ENCODE measurements around the gene TGFA. TPM values are rescaled to one million over a fixed set of nuclear protein-coding genes. Genes with fewer than 3 reads are reported as not detected.

TGFA gene
- polyA plus RNA-seq, 5 donors = 0.36 to 0.77 (median 0.54) TPM

DNA sequence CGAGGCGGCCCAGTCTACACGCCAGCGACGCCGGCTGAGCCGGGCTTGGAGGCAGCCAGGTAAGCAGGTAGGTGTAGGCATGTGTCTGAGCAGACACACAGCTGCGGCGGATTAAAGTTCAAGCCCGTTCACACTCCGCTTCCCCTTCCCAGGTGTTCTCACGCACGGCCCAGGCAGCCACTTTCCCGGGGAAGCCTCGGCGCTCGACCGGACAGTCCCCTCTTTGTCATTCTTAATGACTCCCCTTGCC is 367 bp downstream of the TGFA start:
- DNase-seq = peak in 1 of 2 donors; percentile 7

DNA sequence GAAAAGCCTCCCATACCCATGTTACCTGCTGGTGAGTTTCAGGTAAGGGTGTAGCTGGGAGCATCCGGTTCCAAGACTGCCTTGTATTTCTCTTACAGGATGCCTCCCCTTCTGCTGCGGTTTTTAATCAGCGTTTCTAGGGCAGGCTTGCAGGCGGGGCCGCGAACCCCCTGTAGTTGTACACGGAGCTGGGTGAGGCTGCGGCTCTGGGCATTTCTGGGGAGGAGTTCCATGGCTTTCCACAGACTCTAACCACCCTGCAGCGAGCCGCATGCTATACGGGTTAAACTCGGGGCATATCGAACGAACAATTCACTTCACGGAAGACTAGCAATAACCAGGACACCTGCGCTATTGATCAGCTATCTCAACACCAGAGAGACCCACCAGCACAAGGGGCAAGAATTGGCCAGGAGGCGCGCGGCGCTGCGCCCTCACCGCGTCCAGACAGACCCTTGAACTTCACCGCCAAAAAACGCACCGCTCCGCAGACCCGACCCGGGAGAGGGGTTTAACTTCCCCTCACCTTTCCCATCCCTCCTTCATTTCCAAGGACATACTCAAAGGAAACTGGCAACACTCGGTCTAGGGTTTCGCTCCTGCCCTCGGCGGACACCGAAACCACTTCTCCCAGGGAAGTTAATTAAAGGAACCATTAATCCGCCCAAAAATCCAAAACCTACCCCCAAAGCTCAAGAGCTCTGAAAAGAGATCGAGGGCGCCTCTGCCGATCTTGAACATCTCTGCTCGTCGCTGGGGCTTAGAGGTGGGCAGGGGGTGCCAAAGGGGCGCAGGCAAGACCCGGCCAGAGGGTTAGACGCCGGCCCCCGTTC is 909 bp downstream of the TGFA start:
- DNase-seq = no peak

DNA sequence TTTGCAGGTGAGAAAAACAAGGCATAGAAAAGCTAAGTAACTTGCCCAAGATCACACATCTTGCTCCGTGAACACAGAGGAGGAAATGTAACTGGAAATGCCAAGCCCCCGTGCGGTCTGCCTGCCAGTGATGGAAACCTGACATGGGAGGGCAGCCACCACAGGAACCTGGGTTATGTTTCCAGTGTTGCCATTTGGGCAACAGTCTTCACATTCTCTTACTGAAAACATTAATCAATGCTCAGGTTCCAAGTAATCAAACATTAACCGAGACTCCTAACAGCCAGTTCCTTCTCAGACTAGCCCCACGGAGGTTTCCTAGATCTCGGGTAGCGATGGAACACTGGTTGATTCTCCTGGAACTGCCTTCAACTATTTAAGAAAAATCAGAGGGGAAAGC is 2.5 kb downstream of the TGFA start:
- DNase-seq = no peak

DNA sequence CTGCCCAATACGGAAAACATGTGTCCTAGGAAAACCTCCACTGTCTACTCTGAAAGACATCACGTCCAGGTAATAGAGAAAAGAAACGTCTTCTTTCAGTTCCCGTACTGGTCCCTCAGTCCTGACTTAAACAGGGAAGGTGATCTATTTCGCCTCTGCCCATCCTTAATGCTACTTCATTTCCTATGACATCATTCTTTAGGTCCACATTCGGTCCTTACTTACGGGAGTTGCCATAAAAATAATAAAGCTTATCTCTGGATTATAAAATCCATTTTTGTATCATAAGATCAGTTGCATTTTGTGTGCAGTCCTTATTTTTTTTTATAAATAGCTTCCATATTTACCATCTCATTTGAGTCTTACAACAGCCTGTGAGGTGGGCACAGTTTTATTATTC is 3.7 kb downstream of the TGFA start:
- DNase-seq = no peak

DNA sequence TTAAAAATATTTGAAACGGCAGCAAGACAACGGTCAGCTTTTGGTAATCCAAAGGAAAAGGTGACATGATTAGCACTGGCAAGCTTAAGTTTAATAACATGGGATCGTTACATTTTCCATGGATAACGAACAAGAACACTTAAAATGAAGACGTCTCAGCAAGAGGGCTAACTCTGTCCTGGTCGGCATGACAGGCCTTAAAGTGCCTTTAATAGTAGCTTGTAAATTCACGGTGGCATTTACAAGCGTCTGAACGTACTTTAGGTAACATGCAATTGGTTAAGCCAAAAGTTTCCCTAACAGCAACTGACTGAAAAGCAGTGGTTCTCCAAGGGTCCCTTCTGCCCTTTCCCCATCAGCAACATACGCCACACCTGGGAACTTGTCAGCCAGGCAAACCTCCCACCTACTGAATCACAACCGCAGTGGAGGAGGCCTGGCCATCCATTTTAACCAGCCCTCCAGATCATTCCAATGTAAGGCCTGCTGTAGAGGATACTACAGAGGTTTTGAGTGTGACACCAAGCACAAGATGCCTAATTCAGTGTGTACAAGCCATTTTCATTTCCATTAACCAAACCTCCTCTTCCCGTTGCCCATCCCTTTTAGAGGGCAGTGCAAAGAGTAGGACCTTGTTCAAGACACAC is 4.4 kb downstream of the TGFA start:
- no peak for DNase-seq

DNA sequence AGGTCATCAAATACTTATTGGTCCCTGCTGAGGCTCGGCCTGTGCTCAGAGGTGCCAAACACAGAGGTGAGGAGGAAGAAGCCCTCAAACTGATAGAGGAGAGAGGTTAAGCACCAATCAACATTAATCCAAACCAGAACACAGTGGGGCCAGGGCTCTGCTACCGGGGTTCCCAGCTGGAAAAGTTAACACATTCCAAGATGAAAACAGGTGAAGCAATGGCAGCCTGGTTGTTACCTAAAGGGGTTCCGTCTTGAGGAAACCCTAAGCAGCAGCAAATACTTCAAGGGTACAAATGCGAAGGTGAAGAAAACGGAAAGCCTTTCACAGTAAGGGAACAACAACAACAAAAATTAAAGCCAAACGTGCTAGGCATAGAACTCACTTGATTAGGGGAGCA is 5.4 kb downstream of the TGFA start:
- no peak for DNase-seq

DNA sequence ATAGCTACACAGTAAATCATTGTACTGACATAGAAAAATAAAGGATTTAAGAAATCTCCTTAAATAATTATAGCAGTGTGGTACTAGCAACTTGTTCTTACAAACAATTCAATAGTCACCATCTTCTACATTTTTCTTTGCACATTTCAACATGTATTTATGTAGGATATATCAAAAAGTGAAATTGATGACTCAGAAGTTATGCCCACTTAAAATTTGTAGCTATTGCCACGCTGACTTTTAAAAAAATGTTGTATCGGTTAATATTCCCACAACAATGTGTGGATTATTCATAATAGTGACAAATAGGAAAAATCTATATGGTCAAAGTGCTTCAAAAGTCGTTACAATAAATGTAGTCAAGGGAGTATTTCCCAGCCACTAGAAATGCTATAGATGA is 6.7 kb downstream of the TGFA start:
- no peak for DNase-seq

DNA sequence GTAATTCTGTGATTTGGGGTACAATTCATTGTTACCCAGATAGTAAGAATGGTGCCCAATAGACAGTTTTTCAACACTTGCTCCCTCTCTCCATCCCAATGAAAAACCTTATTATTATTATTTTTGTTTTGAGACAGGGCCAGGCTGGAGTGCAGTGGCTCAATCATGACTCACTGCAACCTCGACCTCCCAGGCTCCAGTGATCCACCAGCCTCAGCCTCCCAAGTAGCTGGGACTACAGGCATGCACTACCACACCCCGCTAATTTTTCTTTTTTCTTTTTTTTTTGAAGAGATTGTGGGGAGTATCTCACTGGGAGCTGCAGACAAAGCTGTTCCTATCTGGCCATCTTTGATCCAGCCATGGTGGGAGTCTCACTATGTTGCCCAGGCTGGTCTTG is 7.2 kb downstream of the TGFA start:
- DNase-seq = no peak

DNA sequence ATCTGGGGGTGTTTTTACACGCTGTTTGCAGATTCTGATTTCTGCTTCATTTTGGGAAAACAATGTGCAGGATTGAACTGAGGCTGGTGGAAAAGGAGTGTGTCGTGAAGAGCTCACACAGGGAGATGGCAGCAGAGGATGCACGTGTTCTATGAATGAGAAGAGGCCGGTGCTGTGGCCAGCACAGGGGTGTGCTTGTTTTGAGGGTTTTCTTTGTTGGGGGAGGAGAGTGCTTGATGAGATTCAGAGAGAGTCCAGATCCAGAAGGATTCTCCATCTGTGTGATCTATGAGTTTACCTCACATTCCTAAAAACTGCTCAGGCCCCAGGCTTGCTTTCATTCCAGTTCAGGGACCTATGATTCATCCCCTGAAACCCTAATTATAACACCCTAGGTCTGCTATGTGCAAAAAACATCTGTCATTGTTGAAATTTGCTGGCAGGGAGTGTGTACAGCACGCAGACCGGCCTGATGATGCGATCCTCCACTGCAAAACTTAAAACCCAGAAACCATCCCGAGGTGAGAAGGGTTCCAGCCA is 12.1 kb downstream of the TGFA start:
- DNase-seq = no peak

DNA sequence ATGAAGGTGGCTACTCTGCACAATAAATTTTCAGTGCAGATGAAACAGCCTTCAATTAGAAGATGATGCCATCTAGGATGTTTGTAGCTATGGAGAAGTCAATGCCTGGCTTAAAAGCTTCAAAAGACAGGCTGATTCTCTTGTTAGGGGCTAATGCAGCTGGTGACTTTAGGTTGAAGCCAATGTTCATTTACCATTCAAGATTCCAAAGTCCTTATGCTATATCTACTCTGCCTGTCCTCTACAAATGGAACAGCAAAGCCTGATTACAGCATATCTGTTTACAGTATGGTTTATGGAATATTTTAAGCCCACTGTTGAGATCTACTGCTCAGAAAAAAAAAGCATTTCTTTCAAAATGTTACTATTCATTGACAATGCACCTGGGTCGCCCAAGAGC is 15.8 kb downstream of the TGFA start:
- no peak for DNase-seq

DNA sequence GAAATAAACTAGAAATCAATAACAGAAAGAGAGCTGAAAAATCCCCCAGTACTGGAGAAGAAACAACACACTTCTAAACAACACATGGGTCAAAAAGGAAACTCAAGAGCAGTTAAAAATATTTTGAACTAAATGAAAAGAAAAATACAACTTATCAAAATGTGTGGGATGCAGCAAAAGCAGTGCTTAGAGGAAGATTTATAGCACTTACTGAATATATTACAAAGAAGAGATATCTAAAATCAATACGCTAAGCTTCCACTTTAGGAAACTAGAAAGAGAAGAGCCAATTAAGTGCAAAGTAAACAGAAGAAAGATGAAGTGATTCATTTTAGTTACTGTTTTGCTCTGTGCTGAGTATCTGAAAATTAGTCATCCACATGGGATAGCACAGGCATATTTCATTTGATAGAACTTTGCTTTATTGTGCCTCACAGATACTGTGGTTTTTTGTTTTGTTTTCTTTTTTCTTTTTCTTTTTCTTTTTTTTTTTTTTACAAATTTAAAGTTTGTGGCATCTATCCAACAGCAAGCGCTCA is 17.0 kb downstream of the TGFA start:
- no peak for DNase-seq

DNA sequence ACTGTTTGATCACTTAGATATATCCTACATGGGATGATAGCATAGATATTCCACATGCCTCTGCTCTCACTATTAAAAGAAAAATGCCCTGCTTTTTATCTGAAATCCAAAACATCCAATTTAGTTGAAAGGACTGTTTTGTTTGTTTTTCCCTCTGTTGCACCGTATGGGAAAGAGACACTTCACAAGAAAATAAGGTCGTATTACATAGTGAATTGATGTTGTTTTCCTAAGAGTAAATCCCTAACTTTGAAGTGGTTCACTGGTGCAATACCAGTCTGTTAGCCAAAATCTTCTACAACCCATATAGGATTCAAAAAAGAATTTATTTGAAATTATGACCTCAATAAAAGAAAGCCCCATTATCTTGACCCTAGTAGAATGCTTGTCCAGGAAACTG is 18.1 kb downstream of the TGFA start:
- DNase-seq = no peak

DNA sequence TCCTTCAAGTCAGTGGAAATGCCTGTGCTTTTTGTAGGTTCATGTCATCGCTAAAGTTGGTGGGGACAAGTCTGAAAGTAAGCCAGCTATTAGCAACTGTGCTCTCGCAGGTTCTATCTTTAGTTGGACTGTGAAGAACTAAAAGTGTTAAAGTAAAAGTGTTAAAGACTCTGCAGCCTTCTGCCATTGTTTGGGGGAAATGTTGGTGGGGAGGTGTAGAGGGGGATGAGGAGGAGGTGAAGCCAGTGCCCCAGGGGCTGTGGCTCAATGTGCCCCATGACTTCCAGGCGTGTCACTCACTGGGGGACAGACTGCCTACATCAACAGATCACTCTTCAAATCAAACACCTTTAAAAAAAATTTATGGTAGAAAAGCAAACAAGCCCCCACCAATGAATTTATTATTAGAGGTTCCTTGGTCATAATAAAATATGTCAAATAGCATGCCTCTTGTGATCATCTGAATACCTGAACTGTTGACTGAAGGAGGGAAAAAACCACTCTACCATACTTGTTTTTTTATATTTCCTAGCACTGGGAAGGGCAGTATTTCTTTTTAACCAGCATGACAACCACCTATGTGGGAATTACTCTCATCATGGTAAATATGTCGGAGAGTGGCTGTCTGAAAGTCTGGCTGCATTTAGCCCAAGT is 19.3 kb downstream of the TGFA start:
- DNase-seq = no peak

DNA sequence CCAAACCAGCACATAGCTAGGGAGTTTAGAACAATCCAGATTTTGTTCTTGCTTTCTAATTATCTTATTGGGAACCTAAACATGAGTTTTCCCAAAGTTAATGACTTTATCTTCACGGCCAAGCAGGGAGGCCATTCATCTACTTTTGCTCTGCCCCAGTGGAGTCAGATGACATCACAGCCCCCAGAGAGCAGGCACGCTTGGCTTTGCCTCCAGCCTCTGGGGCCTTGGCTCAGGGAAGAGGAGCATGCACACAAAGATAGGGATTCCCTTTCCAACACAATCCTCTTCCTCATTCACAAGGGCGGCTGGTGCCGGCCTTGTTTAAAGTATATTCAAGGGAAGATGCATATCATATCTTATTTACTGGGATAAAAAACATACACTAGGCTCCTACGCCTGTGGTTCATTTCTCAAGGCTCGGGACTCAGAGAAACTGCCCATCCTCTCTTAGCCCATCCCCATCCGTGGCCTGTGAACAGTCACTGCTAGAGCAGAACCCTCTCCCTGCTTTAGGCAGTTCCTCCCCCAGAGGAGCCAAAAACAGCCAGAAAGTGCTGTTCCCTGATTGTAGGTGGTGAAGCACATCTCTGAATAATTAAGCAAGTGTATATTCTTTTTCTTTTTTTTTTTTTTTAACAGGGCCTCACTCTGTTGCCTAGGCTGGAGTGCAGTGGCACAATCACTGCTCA is 21.2 kb downstream of the TGFA start:
- DNase-seq = no peak

DNA sequence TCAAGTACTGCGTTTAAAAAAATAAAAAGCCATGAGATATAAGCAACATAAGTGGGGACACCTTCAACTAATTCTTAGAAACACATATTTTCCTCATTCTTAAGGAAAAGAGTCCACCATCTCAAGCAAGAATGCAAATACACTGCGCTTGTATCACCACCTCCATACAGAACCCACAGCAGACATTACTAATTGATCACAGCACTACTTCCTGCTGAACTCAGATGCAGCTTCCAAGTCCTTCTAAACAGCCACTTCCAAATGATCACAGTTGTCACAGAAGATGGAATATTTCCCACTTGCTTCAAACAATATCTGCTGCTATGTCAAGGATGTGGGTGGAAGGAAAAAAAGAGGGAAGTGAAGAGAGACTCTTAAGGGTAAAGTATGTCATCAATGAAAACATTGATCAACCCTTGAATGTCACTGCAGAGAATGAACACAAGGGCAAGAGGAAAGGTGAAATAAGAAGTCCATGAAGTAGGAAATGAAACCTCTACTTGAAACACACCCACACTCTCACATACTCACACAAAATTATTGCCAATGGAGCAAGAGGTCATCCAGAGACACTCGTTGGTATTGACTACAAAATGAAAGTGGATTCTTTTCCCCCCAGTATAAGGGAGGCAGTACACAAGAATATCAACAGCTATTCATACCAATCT is 22.1 kb downstream of the TGFA start:
- no peak for DNase-seq

DNA sequence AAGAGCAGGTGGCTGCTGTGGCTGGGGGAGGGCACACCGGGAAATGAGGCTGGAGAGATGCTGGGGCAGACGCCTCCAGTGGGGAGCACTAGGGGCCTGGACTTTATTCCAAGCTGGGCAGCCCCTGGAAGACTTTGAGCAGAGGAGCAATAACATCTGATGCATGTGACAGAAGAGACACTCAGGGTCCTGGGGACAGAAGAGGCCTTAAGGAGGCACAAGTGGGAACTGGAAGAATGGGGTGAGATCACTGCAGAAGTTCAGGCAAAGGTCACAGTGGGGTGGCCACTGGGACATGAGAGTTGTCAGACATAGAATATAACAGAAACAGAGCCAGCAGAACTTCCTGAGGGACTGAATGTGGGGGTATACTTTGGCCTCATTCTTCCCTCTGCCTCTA is 24.0 kb downstream of the TGFA start:
- no peak for DNase-seq

DNA sequence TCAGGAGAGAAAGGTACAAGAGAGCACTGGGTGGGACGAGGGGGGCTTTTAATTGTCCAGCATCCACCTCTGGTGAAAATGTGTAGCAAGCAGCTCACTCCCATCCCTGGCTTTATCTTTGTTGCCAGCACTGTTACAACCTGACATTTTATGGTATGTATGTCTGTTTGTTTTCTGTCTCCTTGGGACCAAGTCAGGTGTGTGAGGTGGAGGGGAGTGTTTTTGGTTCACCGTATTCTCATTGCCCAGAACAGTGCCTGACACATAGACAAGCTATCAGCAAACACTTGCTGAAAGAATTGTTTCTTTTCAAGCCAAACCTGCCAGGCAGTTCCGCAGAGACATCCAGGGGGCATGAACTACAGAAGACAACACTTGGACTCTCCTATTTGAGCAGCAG is 24.7 kb downstream of the TGFA start:
- no peak for DNase-seq

DNA sequence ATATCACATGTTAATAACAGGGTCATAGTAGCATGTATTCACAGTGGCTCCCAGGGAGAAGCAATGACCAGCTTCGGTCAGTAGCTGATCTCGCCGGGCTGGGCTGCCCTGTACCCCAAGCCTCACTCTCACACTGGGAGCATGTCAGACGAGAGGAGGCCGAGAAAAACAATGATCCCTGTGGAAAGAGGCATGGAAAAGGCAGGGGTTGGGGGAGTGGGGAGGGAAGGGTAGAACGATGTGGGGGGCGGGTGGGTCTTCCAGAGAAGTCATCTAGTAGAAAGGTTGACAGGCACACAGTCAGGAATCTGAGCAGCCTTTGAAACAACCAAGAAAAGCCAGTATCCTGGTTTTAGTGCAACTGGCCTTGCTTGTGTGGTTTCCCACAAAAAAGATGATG is 25.4 kb downstream of the TGFA start:
- DNase-seq = no peak

DNA sequence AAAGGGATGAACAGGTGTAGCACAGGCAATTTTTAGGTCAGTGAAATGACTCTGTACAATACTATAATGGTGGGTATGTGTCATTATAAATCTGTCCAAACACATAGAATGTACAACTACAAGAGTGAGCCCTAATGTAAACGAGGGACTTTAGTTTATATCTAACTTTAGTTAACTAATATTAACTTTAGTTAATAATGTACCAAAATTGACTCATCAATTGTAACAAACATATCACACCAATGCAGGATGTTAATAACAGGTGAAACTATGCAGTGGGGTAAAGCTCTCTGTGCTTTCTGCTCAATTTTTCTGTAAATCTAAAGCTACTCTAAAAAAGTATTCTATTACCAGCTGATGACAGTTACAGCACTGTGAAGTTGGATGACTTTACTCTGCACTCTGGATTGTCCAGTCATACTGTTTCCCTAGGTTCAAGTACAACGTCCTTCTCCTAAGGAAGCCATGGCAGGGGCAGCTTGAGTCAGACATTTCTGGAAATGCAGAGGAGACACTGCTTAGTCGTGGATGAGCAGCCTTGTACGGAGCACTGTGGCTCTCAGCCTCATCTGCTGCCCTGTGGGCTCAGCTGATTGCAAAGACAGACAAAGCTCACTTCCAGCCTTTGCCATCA is 26.1 kb downstream of the TGFA start:
- no peak for DNase-seq

DNA sequence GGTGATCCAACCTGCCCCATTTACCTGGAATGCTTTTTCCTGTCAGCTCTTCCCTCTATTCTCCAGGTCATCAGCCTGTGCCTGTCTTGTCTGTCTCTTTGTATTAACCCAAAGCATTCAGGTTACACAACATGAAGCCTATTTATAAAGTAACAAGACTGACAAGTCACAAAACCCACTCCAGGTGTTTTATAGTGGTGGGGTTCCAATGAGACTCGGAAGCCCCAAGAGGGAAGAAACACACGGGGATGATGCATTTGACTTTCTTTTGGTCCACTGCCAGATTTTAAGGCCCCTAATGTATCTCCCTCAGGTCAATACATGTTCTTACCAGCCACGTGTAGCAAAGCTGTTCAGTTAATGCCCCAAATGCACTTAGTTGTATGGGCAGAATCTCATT is 27.5 kb downstream of the TGFA start:
- DNase-seq = no peak

DNA sequence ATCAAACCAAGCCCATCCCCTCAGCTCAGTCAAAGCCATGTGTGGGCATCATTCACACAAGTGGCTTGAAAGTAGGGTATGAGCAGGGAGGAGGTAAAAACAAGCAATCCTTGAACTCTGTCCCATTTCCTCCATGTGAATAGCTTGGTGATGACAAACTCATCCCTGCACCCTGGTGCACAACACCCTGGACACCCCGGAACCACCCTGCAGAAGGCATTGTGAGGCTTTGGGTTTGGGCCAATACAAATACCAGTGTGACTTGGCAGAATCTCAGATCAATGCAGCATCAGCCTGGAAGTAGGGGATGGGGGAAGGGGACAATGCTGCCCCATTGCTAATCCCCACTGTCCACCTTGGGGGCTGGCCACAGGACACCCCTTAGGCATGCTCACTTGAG is 28.6 kb downstream of the TGFA start:
- DNase-seq = no peak

Measured in right lung (tissue), 5 donors.